Stimulated activated CD8-positive, alpha-beta memory T cell treated with anti-CD3 and anti-CD28 coated beads, Interleukin-7, amount 100 ng/mL, for 24 hours (primary cell): ENCODE results near the gene HLA-DQA2.
"Not testable (repeated sequence)": the region's sequence is repeated elsewhere in the genome, so short reads cannot be mapped to it uniquely, and the experiment has no call there.

Source experiments
- DNase-seq: peaks from one replicate; pipeline ENCODE4 v3.0.0-alpha.2; 2020; ENCODE audit warnings: low read depth

The HLA-DQA2 gene

DNA sequence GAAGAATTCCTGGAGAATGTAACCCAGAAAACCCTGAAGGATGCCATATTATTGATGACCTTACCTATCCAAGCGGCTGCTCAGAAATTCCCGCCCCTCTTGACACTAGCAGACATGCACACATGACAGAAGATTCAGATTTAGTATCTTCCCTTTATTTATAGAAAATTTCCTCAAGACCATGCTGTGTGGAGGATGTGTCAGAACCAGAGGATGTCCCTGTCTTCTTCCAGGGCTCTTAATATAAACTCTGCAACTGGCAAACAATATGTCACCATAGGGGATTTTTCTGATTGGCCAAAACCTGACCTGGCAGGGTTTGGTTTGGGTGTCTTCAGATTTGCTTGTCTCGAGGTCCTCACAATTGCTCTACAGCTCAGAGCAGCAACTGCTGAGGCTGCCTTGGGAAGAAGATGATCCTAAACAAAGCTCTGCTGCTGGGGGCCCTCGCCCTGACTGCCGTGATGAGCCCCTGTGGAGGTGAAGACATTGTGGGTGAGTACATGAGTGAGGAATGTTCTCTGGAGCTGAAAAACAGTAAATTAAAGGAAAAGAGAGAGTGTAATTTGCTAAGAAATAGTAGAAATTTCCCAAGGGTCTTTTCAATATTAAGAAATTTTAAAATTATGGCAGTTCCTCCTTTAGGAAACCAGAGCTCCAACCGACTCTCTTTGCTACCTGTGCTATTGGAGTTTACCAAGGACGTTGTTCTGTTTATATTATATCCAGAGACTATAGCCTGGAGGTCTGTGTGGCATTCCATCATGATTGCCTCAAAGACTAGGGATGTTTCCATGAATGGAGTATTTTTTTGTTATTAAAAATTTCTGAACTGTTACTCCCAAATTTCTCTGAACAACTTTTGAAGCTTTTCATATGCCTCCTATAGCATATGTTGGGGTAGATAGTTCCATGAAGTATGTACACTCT, at the start of gene HLA-DQA2:
TSS of gene HLA-DQA2 (plus strand) at position 361 of the 930 bp plus-strand sequence. CDS start at position 414, 53 bp downstream.
- DNase-seq, result no peak

DNA sequence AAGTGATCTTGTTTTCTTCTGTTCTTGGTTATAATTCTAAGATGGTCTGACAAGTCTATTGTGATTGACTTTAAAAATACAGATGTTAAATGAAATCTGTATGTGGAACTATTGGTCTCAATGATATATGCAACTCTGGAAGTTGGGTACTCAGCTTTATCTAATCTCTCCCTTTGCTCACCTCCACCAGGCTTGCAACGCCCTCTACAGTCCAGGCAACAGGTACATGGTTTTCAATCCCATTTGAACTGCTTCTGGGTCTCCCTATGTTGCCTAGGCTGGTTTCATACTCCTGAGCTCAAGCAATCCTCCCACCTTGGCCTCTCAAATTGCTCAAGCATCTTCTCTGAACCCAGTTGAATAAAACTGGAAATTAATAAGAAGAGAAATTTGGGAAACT, 49.2 kb upstream of the HLA-DQA2 start:
- no peak for DNase-seq

DNA sequence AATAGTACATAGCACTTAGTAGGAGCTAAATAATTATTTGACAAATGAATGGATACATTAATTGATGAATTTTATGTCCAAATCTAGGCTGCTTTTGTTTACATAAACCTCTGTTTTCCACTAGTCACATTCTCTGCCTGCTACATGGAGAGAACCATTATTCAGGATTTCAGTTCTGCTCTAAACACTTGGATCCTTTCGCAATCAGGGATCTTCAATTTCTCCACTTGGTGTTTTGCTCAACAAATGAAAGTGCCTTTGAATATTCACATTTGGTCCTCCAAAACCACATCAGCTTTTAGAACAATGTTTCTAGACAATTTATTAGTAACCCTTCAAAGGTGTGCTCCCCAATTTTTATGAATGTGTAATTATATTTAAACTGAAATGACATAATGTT, 44.2 kb upstream of the HLA-DQA2 start:
- DNase-seq, result no peak

DNA sequence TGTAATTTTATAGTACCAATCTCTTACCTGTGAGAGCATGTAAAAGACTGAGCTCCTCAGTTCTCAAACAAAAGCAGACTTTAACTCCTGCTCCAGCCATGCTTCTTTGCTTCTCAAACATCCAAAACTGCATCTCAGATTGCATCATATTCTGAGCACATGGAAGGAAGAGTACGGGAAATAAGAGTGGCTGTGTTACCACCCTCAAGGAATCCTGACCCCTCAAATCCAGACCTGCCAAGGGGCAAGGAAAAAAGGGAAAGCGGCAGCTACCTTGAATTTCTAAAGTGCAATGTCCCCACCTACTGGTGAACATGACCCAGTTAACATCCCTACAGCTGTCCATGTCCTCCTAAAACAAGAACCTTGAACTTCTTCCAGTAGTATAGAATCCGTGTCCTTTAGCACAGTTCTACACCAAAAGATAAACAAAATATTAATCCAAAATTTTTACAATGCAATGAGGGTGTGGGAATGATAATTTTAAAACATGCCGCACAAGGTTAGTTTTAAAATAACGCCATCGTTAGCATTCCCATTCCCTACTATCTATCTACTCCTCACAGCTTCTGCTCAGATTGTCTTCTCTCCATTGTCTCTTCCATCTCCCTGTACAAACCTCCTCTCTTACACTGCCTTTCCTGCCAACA, 40.7 kb upstream of the HLA-DQA2 start:
- no peak for DNase-seq

DNA sequence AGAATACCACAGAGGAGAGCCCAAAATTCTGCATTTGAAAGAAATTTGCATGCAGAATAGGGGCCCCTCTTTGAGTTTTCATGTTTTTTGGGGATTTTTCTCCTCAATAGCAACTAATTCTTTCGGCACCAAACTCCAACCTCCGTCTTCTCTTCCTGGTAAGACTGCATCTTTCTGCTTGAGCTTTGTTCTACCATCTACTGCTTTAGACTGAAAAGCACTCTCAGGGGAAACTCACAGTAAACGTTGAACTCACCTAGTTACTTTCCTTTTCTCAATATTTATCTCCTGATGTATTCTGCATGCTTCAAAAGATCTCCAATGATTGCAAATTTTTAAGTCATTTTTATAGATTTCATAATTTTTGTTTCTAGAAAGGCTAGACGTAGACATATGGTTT, 37.8 kb upstream of the HLA-DQA2 start:
- DNase-seq, result no peak

DNA sequence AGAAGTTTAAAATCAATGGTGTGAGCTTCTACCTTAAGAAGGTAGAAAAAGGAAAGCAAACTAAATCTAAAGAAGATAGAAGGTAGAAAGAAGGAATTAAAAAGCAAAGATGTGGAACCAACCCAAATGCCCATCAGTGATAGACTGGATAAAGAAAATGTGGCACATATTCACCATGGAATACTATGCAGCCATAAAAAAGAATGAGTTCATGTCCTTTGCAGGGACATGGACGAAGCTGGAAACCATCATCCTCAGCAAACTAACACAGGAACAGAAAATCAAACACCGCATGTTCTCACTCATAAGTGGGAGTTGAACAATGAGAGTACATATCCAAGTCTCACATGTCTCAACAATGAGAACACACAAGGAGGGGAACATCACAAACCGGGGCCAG, 36.0 kb upstream of the HLA-DQA2 start:
- DNase-seq, result not testable (repeated sequence)

DNA sequence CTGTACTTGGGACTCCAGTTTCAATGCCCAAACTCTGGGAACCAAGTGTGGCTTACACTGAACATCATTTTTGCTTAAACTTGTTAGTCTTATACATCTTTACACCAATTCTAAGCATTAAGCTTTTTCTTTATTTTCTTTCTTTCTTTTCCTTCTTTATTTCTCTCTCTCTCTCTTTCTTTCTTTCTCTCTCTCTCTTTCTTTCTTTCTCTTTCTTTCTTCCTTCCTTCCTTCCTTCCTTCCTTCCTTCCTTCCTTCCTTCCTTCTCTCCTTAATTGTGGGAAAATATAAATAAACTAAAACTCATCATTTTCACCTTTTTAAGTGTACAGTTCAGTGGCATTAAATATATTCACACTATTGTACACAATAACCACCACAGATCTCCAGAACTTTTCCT, 31.6 kb upstream of the HLA-DQA2 start:
- DNase-seq, result no peak

DNA sequence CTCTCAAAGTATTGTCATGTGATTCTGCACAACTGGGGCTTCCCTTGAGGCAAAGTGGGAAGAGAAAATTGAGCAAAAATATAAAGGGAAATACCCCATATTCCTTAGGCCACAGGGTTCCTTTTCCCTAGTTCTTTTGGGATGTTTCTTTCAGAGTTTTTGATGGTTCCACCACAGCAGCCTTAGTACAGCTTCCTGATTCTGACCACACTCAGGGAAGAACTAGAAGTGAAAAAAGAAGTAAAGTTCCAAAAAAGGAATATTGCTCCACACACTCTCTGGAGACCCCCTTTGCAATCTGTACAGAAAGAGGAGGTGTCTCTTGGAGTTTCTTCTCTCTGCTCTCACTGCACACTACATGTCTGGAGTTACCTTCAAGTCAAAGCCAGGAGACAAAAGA, 27.9 kb upstream of the HLA-DQA2 start:
- DNase-seq, result no peak

DNA sequence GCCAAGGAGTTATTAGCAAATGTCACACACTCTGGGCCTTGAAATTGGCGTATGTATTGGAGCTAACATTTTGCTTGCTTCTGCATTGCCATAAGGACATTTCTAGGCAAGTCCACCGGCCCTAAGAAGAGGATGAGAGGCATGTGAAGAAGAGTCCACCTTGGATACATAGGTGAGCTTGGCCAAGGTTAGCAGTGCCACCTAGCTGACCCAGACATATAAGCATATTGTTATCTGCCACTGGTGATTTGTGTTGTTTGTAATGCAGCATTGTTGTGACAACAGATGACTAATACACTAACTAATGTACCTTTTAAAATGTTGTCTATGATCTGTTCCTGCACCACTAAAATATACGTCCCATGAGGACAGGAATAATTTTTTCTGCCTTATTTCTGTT, 24.8 kb upstream of the HLA-DQA2 start:
- DNase-seq, result no peak

DNA sequence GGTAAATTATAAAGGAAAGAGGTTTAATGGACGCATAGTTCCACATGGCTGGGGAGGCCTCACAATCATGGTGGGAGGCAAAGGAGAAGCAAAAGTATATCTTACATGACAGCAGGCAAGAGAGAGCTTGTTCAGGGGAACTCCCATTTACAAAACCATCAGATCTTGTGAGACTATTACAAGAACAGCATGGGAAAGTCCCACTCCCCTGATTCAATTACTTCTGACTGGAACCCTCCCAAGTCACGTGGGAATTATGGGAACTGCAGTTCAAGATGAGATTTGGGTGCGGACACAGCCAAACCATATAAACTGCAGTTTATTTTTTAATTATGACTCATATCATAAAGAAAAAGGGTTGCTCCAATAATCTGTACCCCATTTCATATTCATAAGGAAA, 22.3 kb upstream of the HLA-DQA2 start:
- DNase-seq, result no peak

DNA sequence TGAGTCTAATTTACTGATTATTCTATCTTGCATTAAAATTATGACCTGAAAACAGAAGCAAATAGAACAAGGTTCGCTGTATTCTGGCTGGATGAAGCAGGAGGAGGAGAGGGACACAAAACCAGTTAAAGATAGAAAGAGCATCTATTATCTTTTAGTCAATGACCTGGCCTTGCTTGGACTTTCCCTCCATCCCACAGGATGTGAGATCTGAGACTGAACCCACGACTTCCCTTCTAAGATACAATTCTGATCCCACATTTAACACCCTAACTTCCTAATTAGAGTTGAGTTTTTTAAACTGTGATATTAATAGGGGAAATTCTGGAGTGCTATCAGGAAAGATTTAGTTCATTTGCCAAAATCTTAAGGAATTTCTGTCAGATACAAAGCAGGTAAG, 3.1 kb upstream of the HLA-DQA2 start:
- DNase-seq, result no peak

DNA sequence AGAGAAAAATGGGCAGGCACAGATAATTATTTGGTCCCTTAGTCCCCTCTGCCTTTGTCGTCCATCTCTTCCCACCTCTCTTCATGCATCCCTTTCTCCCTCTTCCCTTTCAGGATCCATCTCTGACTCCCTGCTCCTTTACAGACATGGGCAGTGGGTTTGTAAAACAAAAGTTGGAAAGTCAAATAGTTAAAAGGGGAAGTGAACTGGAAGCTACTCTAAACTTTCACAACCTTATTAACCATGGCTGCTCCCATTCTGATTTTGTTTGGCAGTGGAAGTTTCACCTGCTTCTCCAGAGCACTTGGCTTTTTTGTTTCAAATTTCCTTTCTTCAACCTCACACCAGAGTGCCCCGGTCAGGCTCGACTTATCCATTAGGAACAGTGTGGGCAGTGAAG, 1.2 kb downstream of the HLA-DQA2 start:
- DNase-seq, result no peak

DNA sequence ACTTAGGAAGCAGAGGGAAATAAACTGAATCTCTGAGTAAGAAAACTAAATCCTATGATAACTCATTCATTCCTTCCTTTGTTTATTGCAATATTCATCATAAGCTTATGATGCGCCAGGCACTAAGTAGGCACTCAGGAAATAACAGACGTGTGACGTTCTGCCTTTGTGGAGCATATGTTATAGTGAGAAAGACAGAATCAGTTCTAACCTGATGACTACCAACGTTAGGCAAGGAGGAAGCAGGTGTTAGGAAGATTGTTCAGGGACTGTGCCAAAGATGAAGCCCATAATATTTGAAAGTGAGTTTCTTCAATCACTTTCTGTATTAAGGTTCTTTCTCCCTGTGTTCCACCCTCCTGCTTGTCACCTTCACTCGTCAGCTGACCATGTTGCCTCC, 3.6 kb downstream of the HLA-DQA2 start:
- no peak for DNase-seq

DNA sequence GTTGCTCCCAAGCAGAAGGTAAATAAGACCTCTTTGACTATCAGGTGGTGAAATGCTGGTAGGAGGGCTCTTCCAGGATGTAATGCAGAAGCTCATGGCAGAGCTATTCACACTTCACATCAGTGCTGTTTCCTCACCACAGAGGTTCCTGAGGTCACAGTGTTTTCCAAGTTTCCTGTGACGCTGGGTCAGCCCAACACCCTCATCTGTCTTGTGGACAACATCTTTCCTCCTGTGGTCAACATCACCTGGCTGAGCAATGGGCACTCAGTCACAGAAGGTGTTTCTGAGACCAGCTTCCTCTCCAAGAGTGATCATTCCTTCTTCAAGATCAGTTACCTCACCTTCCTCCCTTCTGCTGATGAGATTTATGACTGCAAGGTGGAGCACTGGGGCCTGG, 4.5 kb downstream of the HLA-DQA2 start:
- DNase-seq, result not testable (repeated sequence)

DNA sequence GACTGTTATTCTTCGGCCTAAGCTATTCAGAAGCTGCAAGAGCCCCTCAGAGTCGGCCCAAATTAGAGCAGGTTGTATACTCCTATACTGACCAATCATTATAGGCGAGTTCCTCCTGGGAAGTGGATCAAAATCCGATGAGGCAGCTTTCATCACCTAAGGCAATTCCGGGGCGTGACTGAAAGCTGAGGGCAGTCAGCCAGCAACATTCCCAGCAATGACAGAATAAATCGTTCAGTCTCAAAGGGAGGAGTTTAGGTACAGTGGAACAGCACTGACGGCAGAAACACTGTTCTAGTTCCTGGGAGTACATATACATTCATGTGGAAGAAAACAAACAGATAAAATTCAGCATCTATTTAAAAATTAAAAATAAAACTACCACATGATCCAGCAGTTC, 11.4 kb downstream of the HLA-DQA2 start:
- no peak for DNase-seq

DNA sequence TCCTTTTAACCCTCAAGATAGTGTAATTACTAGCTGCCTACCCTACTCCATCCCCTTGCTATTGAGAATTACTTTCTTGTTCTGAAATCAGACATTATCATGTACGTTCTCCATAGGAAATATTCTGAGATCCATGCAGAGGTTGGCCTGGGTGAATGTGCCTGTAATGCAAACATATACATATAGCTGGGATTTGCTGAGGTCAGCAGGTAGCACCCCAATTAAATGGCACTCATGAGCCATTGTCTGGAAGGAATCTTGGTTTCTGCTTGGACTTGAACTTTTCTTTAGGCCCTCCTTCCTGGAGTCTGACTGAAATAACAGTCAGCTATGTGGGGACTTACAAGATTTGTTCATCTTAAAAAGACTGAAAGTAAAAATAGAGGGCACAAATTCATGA, 18.5 kb downstream of the HLA-DQA2 start:
- no peak for DNase-seq

DNA sequence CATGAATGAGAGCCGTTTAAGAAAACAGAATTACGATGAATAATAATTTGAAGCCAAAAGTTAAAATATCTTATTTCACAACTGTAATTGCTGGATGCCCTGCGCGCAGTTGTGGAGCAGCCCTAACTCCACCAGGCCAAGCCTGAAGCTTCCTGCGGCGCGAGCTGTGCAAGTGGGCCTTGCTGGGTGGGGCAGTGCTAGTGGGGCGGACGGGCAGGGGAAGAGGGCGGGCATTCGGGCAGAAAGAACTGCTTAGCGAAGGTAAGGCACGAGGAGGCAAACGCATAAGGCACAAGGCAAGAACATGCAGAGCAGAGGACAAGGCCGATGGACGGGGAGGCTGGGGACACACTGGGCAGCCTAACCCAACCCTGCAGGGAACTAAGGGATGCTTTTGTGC, 19.9 kb downstream of the HLA-DQA2 start:
- no peak for DNase-seq

DNA sequence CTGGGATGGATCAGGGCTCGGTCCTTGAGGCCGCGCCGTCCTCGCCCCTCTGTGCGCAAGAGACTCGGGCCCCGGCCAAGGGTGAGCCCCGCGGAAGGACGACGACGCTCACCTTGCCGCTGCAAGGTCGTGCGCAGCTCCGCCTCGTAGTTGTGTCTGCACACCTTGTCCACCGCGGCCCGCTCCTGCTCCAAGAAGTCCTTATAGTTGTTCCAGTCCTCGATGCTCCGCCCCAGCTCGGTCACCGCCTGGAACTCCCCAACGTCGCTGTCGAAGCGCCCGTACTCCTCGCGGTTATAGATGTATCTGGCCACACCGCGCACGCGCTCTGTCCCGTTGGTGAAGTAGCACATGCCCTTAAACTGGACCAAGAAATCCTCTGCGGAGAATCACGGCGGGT, 20.4 kb downstream of the HLA-DQA2 start:
- DNase-seq, result no peak

DNA sequence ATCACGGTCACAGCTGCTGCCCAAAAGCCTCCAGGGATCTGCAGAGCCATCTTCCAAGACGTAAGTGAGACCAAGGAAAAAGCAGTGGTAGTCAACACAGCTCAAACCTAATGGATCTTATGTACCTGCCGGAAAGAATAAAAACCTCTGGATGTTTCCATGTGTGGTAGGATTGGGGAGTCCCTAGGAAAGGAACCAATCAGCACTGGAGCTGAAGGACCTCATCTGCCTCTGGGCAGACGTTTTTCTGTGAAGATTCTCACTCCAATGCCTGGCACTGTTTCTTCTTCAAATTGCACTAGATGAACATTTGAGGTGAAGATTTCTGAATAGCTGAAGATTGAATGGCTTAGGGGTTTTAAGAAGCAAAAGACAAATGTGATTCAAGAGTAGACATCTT, 22.2 kb downstream of the HLA-DQA2 start, which contains the start of gene HLA-DQB2:
TSS of gene HLA-DQB2 (minus strand) at position 112 of the 400 bp plus-strand sequence. CDS start at position 50, 62 bp downstream.
- no peak for DNase-seq

DNA sequence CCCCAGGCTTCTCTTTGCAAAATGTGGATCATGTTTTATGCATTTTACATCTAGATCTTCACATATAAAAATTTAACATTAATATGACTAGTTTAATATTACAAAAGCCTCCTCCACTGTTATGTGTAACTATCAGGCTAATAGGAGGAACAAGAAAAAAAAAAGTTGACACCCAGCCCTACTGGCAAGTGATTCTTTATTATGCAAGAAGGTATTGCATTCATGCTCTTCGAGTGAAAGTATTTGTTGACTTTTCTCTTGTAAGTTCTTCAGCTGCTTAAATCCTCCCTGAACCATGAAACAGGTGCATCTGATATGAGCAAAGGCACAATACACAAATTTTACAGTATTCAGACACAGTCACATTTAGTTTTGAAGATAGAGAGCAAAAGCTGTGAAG, 22.9 kb downstream of the HLA-DQA2 start:
- DNase-seq, result no peak

DNA sequence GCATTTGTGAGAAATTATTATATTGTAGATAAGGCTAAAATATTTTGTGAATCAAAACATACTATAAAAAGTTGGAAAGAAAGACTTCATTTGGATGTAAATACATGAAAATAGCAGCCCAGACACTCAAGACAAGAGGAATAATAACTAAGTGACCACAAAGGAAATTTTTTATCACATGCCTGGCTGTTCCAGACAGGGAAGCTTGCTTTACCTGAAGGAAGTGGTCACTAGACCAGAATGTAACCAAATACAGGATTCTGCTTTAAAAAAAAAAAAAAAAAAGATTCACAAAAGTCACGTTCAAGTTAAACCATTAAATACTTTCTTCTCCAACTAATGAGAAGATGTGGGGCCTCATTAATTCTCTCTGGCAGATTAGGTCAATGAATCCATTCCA, 31.5 kb downstream of the HLA-DQA2 start:
- no peak for DNase-seq

DNA sequence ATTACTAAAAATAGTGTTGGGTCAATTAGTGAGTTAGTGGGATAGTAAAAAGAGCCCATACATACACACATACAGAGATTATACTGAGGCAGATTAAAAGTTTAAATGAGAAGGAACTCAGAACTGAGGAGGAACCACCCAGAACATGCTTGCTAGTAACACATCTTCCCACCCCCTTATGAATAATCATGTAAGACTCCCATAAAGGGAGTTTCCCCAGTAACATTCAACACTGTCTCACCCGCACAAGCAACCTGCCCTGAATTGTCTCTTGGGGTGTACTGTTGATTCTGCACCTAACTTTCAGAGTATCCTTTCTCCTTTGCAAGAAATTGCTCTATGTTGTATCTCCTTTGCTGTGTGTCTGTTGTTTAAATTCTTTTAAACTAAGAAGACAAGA, 33.2 kb downstream of the HLA-DQA2 start:
- no peak for DNase-seq

DNA sequence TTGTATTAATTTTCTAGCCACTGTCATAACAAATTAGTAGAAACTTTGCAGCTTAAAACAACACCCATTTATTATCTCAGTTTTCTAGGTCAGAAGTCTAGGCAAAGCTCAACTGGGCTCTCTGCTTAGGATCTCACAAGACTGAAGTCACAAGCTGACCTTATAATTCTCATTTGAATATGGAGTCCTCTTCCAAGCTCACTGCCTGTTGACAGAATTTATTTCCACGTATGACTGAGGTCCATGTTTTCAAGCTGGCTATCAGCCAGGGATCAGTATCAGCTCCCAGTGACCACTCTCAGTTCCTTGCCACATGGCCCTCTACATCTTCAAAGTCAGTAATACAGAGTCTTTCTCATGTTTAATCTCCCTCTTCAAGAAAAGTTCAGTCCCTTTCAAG, 33.9 kb downstream of the HLA-DQA2 start:
- DNase-seq, result no peak
